NCI-H2227 (cell line): ENCODE measurements around the gene RASGRF1.

ENCODE experiments used
- DNase-seq: peaks from one replicate; lab custom pipeline; 2025; ENCODE audit not compliant: unreplicated experiment; lab: John Stamatoyannopoulos, UW

Gene RASGRF1

GRCh38 chr15:78959360-78959759 is 131.2 kb downstream of the RASGRF1 start:
- no peak for DNase-seq

- no peak for DNase-seq
Measured at GRCh38 chr15:78957416-78958093, 133.0 kb downstream of the RASGRF1 start.

GRCh38 chr15:78956937-78957336 is 133.6 kb downstream of the RASGRF1 start:
- no peak for DNase-seq

- no peak for DNase-seq
Measured at GRCh38 chr15:78955355-78955754, 135.2 kb downstream of the RASGRF1 start.

GRCh38 chr15:78951841-78952238 is 138.7 kb downstream of the RASGRF1 start:
- no peak for DNase-seq

- no peak for DNase-seq
Measured at GRCh38 chr15:78950902-78951840, 139.4 kb downstream of the RASGRF1 start.

- DNase-seq, result no peak
Measured at GRCh38 chr15:78950343-78950742, 140.2 kb downstream of the RASGRF1 start.

GRCh38 chr15:78949461-78949860 is 141.1 kb downstream of the RASGRF1 start:
- no peak for DNase-seq

- no peak for DNase-seq
Measured at GRCh38 chr15:78947506-78947905, 143.1 kb downstream of the RASGRF1 start.

- DNase-seq, result no peak
Measured at GRCh38 chr15:78946493-78946892, 144.1 kb downstream of the RASGRF1 start.

- DNase-seq, result peak; percentile 76
Measured at GRCh38 chr15:78944669-78945407, 145.7 kb downstream of the RASGRF1 start, which contains the start of gene CTSH. CTSH (minus strand) TSS chr15:78945046; CDS start chr15:78944981, 65 bp downstream.

GRCh38 chr15:78944202-78944625 is 146.4 kb downstream of the RASGRF1 start:
- DNase-seq, result no peak

- DNase-seq, result no peak
Measured at GRCh38 chr15:78943692-78944091, 146.9 kb downstream of the RASGRF1 start.

- no peak for DNase-seq
Measured at GRCh38 chr15:78942741-78943140, 147.8 kb downstream of the RASGRF1 start.

GRCh38 chr15:78938658-78939488 is 151.7 kb downstream of the RASGRF1 start:
- no peak for DNase-seq

- DNase-seq, result no peak
Measured at GRCh38 chr15:78937132-78937739, 153.3 kb downstream of the RASGRF1 start.

GRCh38 chr15:78934655-78935023 is 155.9 kb downstream of the RASGRF1 start:
- no peak for DNase-seq

GRCh38 chr15:78933823-78934654 is 156.5 kb downstream of the RASGRF1 start:
- DNase-seq, result no peak

- no peak for DNase-seq
Measured at GRCh38 chr15:78933187-78933822, 157.3 kb downstream of the RASGRF1 start.
